CD4-positive, alpha-beta T cell treated with Interleukin-6 at 100 ng/mL for 8 hours (primary cell): Measurements from ENCODE around the gene PHF12.
"Not testable (repeated sequence)": the region's sequence is repeated elsewhere in the genome, so short reads cannot be mapped to it uniquely, and the experiment has no call there.

Source experiments
- DNase-seq: peaks from one replicate; pipeline ENCODE4 v3.0.0-alpha.2; 2020; ENCODE audit warnings: mixed read lengths, low spot score

PHF12 gene

GRCh38 chr17:28901866-28902818 lies 49.2 kb downstream of the PHF12 start:
- DNase-seq = peak; percentile 55

GRCh38 chr17:28900986-28901726 lies 50.2 kb downstream of the PHF12 start:
- DNase-seq = no peak

- DNase-seq = no peak
Measured at GRCh38 chr17:28899212-28899815, 52.0 kb downstream of the PHF12 start.

- DNase-seq = no peak
Measured at GRCh38 chr17:28898527-28898955, 52.8 kb downstream of the PHF12 start.

GRCh38 chr17:28897769-28898526 lies 53.4 kb downstream of the PHF12 start:
- peak; percentile 26 for DNase-seq

GRCh38 chr17:28896884-28897768 lies 54.2 kb downstream of the PHF12 start, which contains the start of gene FLOT2:
FLOT2 (minus strand) TSS chr17:28897733; CDS start chr17:28897574, 159 bp downstream.
- peak; percentile 71 for DNase-seq

GRCh38 chr17:28896491-28896883 lies 54.8 kb downstream of the PHF12 start:
- no peak for DNase-seq

GRCh38 chr17:28895794-28896447 lies 55.4 kb downstream of the PHF12 start:
- no peak for DNase-seq

- not testable (repeated sequence) for DNase-seq
Measured at GRCh38 chr17:28893248-28894183, 57.8 kb downstream of the PHF12 start.

- DNase-seq = no peak
Measured at GRCh38 chr17:28892024-28892423, 59.3 kb downstream of the PHF12 start.

GRCh38 chr17:28891201-28891600 lies 60.1 kb downstream of the PHF12 start:
- DNase-seq = no peak

- DNase-seq = no peak
Measured at GRCh38 chr17:28889996-28890395, 61.3 kb downstream of the PHF12 start.

- DNase-seq = no peak
Measured at GRCh38 chr17:28888832-28889231, 62.5 kb downstream of the PHF12 start.

GRCh38 chr17:28887871-28888471 lies 63.3 kb downstream of the PHF12 start:
- DNase-seq = no peak

- DNase-seq = no peak
Measured at GRCh38 chr17:28885951-28886350, 65.4 kb downstream of the PHF12 start.

GRCh38 chr17:28885363-28885762 lies 66.0 kb downstream of the PHF12 start:
- no peak for DNase-seq

- no peak for DNase-seq
Measured at GRCh38 chr17:28883967-28884702, 67.2 kb downstream of the PHF12 start.
